GM19328 (cell line): Measurements from ENCODE around the gene PTGER2.

Source experiments
- ATAC-seq: cut with Tn5 transposase; IDR thresholded peaks from one replicate; pipeline ENCODE4 v1.9.1; 2021; ENCODE audit warnings: mild to moderate bottlenecking, moderate library complexity; ENCODE audit not compliant: unreplicated experiment

The PTGER2 gene

DNA sequence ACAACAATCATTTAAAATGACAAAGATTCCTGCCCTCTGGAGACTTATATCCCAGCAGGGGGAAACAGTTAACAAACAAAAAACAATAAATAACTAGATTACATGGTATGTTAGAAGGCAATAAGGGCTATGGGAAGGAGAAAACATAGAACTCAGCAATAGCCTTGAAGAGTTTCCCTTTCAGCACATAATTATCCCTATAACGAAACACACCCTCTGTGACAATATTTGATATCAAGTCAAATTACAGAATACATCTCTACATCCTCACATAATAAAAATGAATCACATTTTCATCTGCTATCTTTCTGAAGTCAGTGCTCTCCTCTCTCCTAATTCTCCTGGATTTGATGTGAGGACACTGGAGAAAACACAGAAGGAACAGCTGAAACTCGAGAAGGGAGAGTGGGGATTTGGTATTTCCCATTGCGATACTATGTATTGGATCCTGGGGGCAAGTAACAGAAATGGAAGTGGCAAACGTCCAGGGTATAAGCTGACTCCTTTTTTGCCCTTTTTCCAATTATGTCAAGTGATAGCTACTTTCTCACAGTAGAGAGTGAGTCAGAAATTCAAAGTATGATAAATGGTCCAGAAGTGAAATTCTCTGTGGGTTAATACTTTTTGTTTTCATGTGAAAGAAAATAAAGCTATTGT is 9.7 kb upstream of the PTGER2 start:
- no peak for ATAC-seq

DNA sequence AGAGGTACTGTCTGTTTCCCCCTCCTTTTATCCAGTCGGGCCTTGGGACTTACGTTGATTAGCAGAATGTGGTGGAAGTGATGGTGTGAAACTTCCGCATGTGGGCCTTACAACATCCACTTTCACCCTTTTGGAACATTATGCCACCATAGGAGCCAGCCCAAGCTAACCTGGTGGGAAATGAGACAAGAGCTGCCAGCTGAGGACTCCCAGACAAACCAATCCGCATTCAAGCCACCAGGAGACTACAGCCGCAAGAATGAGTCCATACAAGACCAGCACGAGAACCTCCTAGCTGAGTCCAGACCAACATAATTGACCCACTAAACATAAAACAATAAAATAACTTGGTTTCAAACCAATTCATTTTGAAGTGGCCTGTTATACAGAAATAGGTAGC is 9.1 kb upstream of the PTGER2 start:
- no peak for ATAC-seq

DNA sequence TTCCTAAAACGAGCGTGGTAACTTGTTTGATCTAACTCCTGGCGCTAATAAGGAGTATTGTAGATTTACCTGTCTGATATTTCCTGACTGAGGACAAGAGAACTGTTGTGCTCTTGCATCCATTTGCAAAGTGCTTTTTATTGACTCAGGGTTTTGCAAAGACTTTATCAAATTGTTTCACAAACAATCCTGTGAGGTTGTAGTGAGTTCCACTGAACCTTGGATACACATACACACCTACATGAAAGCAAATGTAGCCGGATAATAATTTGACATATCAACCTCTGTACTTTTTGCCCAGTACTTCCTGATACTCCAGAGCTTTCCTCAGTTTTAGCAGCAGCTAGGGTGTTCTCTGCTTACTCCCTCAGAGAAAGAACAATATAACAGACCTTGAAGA is 6.7 kb upstream of the PTGER2 start:
- ATAC-seq: no peak

DNA sequence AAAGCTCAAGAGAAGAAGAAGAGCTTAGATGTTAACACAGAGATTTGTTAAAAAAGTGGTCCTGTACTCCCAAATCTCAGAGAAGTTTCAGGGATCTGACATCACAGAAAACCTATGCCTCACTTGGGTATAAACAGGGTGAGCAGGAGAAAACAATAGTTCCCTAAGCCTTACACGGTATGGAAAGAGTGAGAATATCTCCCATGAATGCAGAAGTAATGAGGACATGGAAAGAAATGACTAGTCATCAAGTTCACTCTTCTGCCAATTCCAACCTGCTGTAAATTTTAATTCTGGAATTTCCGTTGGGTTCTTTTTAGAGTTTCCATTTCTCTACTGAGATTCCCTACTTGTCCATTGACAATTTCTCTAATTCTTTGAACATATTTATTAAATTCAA is 6.2 kb upstream of the PTGER2 start:
- ATAC-seq: no peak

DNA sequence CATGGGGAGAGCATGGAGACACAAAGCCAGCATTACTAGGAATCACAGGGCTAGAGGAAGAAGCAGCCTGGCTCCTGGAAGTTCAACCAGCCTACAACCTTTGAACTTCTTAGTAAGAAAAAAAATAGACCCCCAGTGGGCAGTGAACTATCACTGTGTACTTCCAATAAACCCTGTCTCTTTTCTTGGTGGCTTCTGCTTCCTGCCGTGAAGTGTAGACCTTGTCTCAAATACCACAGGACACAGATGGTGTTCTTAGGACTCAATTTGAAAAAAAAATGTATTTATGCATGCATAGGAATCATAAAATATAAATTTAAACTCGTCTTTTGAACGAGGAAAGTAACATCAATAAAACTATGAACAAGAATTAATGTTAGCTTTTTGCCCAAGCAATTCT is 3.6 kb upstream of the PTGER2 start:
- no peak for ATAC-seq

DNA sequence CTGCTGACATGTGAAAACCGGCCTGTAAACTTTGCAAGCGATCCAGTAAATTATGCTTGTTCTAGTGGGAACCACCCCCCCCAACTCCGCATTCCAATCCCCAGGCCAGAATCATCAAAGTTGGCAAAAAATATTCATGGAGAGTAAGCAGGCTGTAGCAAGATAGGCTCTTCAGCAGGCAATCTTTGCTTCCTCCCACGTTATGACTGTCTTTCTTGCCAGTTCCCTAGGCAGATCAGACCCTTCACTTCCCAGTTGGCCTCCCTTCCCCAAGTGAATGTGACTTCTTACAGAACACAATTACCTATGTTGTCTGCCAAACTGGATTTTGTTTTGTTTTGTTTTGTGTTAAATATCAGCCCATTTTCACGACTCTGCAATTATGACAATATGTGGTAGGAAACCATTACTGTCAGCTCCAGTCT is 1.2 kb upstream of the PTGER2 start:
- ATAC-seq: no peak

DNA sequence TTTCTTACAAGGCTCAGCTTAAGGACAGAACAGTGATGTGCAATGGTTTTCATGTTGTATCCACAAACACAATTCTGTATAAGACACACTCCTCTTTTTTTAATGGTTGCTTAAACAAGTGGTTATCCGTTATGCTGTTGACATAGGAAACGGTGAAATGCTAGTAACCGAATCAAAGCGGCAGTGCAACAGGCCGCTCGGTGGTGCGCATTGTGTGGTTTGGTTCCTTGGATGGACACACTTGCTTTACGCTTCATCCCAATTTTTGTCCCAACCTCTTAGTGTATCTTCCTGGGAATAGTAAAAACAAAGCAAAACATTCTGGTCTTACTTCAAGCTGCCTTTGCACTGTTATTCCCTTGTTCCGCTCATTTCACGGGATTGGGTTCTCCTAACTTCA is 650 bp upstream of the PTGER2 start:
- ATAC-seq: no peak

DNA sequence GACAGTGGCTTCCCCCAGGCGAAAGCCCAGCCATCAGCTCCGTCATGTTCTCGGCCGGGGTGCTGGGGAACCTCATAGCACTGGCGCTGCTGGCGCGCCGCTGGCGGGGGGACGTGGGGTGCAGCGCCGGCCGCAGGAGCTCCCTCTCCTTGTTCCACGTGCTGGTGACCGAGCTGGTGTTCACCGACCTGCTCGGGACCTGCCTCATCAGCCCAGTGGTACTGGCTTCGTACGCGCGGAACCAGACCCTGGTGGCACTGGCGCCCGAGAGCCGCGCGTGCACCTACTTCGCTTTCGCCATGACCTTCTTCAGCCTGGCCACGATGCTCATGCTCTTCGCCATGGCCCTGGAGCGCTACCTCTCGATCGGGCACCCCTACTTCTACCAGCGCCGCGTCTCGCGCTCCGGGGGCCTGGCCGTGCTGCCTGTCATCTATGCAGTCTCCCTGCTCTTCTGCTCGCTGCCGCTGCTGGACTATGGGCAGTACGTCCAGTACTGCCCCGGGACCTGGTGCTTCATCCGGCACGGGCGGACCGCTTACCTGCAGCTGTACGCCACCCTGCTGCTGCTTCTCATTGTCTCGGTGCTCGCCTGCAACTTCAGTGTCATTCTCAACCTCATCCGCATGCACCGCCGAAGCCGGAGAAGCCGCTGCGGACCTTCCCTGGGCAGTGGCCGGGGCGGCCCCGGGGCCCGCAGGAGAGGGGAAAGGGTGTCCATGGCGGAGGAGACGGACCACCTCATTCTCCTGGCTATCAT is 663 bp downstream of the PTGER2 start:
- ATAC-seq: no peak

DNA sequence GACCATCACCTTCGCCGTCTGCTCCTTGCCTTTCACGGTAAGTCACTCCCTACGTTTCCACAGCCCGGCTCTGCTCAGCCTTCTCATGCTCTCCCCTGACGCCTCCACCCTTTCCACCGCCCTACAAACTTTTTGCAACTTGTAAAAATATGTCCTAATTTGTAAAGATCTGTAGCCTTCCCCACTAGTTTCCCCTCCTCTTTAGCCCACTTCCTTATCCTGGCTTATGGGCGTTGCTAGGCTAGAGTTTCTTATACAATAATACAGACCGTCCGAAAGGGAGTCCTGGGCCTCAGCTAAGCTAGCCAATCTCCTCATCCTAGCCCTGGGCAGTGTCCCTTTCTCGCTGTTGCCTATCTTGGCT is 1.2 kb downstream of the PTGER2 start:
- no peak for ATAC-seq

DNA sequence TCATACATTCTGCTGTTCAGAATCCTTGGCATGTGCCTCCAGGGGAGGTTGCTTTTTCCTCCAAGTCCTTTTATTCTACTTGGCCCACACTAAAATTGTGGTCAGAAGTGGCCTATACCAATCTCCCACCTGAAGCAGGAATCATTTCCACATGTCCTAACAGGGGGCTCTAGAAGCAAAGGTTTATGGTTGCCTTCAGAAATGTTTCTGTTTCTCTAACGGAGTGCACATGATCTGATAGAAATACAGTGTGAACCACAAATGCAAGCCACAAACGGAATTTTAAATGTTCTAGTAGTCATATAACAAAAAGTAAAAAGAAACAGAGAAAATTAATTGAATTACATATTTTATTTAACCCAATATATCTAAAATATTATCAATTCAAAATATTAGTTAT is 4.0 kb downstream of the PTGER2 start:
- no peak for ATAC-seq

DNA sequence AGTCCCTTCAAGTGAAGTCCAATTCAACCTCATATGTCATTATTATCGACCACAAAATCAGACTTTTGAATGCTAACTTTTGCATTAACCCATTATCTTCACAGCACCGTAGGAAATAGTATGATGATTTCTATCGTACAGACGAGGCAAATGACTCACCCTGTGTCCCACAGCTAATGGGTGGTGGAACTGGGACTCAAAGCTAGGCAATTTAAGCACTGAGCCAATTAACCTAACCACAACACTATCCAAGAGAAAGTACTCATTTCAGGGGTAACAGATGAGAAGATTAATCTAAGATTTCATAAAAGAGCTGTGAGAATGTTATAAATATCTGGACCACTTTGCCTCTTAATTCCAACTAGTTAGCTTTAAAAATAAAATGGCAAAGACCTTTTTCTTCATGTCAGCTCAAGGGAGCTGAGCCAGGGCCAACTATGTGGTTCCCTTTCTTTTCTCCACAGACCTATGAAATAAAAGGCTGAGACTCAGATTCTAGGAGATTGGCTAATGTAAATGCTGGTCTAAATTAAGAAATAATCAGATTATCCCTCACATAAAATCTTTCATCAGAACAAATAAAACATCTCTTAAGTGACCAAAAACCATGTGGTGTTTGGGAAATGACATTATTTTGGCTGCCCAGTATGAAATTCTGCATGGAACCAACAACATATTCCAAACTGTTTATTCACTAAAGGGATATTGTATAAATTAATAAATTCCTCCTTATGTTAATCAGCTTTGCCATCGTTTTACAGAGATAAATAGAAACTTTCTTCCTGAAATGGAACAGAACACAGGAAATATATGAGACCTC is 4.9 kb downstream of the PTGER2 start:
- no peak for ATAC-seq

DNA sequence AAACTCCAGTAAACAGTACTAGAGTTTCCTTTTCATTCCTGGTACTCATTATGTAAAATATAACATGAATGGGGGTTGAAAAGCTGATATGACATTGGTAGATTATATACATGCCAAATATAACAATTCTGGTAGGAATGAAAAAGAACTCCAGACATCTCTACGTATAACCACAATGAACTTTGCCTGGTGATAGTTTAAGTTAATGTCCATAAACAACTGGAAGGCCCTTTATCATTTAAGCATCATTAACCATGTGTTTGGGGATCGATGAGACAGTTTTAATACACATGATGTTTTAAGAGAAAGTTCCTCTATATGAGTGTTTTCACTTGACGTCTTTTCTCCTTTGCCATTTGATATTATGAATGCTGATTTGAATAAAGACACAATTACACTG is 5.8 kb downstream of the PTGER2 start:
- no peak for ATAC-seq

DNA sequence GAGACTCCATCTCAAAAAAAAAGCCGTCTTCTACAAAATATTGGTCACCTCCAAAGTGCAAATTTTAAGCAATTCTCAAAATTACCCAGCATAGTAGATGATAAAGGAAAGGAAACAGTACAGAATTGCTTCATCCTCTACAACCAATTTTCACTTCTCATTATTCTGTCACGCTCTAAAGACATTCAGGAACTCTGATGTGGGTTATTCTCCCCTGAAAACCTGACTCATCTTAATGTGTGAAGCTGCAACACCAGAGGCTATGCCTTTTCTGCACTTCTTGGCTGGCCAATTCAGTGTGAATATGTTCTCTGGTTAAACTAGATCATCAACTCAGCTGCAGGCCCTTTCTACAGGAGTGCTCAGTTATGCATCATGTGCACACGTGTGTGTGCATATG is 11.0 kb downstream of the PTGER2 start:
- ATAC-seq: peak; percentile 96

DNA sequence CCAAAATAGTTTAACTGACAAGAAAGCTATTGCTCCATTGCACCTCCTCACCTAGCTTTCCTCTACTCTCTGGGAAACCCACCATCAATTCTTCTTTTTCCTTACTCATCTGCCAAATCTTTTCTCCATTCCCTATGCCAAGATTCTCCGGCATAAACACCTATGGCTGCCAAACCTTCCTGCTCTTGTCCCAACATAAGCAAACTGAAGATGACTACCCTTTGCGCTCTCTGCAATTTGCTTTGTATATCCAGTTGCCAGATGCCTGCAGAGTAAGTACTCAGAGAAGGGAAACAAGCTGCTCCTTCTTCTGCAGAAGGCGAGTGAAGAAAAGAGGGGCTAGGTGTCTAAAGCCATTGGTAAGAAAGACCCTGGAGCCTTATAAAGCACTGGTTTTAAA is 11.5 kb downstream of the PTGER2 start:
- no peak for ATAC-seq

DNA sequence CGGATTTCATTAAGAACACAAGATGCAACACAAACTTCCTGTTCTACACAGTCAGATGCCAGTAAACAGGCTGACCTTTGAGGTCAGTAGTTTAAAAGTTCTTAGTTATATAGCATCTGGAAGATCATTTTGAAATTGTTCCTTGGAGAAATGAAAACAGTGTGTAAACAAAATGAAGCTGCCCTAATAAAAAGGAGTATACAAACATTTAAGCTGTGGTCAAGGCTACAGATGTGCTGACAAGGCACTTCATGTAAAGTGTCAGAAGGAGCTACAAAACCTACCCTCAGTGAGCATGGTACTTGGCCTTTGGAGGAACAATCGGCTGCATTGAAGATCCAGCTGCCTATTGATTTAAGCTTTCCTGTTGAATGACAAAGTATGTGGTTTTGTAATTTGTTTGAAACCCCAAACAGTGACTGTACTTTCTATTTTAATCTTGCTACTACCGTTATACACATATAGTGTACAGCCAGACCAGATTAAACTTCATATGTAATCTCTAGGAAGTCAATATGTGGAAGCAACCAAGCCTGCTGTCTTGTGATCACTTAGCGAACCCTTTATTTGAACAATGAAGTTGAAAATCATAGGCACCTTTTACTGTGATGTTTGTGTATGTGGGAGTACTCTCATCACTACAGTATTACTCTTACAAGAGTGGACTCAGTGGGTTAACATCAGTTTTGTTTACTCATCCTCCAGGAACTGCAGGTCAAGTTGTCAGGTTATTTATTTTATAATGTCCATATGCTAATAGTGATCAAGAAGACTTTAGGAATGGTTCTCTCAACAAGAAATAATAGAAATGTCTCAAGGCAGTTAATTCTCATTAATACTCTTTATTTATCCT is 13.5 kb downstream of the PTGER2 start:
- ATAC-seq: no peak

DNA sequence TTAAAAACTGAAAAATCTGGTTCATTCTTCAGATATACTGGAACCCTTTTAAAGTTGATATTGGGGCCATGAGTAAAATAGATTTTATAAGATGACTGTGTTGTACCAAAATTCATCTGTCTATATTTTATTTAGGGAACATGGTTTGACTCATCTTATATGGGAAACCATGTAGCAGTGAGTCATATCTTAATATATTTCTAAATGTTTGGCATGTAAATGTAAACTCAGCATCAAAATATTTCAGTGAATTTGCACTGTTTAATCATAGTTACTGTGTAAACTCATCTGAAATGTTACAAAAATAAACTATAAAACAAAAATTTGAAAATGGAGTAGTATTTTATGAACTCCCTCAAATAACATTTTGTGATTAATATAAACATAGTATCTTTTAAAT is 14.2 kb downstream of the PTGER2 start:
- no peak for ATAC-seq

DNA sequence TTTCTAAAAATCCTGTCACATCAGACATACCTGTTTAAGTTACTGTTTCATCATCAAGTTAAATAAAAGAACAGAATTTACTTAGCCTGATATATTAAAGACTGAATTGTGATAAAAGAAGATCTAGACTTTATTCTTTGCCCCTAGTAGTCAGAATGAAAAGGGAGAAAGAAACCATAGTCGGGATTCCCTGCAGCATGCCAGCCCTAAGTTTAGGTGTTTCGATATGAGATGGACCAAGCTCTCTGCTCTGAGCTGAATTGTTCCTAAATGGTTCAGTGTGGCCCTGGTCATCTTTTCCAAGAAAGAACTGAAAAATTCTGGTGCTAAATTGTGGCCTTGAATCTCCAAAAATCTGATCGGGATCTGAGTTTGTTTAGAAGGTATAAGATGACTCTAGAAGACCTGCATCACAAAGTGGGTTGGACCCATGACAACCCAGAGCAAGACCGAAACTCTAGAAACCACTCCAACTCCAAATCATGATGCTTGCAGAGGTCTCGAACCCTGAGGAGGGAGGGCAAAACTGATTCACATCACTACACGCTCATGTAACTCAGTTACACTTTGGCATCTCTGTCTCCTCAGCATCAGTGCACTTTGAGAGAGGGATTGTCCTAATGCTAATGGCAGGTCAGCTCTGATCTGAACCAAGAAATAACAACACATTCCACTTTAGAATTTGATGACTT is 15.7 kb downstream of the PTGER2 start:
- ATAC-seq: no peak

DNA sequence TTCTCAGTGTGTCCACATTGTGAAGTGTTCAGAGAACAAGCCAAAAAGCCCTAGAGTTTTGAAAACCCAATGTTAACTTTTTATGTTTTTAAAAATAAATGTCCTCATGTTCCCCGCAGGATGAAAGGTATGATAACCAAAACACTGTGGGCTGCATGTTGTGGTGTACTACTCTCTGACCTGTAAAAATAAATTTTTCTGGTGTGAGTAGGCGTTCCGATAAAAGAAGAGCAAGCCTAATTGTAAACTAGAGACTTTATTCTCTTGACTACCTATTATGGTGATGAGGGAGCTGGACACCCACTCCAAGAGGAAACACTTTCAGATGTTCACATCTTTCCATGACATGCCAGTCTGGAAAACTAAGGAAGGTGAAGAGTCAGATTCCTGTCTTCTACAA is 18.2 kb downstream of the PTGER2 start:
- ATAC-seq: no peak

DNA sequence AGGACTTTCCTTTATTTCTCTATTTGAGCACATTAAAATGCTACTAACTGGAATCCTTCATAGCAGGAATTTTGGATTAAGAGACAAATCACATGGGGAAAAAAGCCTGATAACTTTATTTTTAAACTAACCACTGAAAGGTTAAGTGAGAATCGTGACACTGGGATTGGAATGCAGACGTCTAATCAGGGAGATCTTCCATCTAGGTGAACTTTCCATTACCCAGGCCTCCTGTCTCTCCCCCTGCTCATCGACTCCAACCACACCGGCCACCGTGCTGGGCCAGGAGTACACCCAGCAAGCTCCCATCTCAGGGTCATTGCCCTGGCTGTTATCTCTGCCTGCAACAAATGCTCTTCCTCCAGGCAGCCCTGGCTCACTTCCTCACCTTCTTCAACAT is 19.0 kb downstream of the PTGER2 start:
- no peak for ATAC-seq

DNA sequence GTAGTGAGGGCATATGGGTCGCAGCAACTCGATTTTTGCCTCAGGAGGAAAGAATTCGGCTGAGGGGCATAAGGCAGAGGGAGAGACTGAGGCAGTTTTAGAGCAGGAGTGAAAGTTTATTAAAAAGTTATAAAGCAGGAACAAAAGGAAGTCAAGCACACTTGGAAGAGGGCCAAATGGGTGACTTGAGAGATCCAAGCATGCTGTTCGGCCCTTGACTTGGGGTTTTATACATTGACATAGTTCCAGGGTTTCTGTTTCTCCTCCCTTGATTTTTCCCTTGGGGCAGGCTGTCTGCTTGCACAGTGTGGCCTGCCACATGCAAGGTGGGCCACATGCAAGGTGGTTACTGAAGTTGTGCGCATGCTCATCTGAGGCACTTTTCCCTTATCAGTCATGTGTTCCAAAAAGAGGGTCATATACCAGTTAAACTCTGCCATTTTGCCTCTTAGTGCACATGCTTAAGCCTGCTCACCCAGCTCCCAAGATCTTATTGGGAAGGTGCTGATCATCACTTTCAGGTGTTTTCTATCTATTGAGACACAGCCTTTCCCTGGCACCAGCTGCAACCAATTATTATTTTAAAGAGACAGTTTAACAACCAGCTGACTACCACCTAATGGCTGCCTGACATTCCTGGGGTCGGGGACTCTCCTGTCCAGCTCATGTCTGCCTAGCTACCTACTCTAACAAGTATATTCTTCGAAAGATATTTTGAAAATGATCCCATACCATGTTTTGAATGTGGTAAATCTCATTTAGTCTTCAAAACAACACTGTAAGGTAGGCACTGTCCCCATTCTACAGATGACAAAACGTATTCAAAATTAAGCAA is 19.9 kb downstream of the PTGER2 start:
- ATAC-seq: no peak
